ENCODE results near the gene MPRIP. TPM values are rescaled to one million over a fixed set of nuclear protein-coding genes. Genes with fewer than 3 reads are reported as not detected.
A peak's percentile ranks its signal among the peaks of the same experiment; 100 is the strongest.

MPRIP gene
- total RNA-seq, 6 experiments from 2014 or later, result 39.0 to 97.6 (median 76.7) TPM

DNA sequence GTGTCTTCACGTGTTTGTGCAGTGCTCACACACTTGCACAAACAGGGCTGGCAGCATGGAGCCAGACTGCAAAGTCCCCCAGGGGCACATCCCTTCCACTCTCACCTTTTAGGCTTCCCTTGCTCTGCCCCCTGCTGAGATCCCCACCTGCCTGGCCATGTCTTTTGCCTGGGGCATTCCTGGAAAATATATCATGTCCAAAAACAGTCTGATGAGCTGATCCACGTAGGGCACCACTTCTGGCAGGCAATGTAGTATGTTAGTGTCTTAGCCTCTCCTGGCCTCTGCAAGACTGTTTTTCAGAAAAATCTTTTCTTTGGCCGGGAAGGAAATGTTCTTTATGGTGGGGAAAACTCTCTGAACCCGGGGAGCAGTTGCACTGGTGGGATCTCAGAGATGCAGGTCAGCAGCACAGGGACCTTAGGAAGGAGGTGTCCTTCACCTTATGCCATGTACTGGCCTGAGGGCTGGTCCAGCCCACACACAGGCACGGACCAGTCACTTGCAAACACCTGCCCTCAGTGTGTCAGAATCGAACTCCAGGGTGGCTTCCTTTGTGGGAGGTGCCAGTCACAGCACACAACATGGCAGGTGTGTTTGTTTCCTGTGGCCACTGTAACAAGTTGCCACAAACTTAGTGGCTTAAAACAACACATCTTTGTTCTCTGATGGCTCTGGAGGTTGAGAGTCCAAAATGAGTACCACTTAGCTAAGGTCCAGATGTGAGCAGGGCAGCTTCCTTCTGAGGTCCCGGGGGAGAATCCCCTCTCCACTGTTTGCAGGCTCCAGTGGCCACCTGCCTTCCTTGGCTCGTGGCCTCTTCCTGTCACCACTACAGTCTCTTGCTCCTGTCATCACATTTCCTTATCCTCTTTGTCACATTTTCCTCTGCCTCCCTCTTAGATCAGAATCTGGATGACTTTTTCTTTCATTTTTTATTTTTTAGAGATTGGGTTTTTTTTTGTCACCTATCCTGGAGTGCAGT, 46.6 kb downstream of the MPRIP start:
- no peak for ATAC-seq
- TF ChIP-seq POLR2A (IDR thresholded peaks at IDR 0.05), result no peak
- peak in 1 of 3 donors; percentile 39 for DNase-seq
- intact Hi-C loops (cut with DNase I), result no loop called here
- no peak overlapping the region for H3K27ac ChIP-seq
- WGBS (ENCODE audit: insufficient coverage, low coverage, low lambda C conversion rate, missing lambda C conversion rate), result 66% methylated on average over 5 of the region's 8 CpGs
- H3K4me1 ChIP-seq, result peaks cover 0 to 30% (median 13%) of the 10 kb centered on the region in 4 donors
- peaks cover 0 to 5% (median 0%) of the 10 kb centered on the region in 4 donors for H3K36me3 ChIP-seq
- no peak overlapping the region for H3K4me3 ChIP-seq
- no peaks in the 10 kb centered on the region for H3K9me3 ChIP-seq
- H3K27me3 ChIP-seq, result no peaks in the 10 kb centered on the region

DNA sequence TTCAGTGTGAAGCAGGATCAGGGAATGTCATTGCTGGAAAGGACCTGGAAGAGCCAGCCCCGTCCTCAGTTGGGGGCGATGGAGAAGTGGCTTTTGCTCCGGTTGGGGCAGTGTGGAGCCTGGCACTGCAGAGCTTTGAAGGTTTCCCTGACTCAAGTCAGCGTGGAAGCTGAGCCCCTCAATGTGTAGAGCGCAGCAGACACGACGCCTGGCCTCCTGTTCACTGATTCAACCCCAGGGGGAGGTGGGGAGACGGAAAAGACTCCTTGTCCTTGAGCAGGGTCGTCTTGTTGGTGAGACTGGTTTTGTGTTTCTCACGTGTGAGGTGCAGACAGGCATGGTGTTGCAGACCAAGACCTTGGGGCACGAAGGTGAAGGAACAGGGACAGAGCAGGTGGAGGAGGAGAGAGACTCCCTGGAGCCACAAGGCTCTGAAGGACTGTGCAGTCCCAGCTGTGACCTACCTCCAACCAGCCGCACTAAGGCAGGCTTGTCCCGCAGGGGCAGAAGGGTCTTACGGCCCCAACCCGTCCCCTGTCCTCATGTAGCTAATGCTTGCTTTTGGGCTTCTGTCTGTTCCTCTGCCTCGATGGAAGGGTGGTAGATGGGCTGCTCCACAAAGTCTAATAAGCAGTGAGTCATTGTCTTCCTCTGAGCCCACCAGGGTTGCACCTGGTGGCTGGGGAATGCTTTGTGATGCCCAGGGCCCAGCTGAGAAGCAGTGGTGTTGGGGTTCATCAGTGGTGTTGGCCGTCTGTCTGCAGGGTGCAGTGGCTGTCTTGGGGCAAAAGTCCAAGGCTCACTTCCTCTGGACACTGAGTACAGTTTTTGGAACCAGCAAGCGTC, 47.8 kb downstream of the MPRIP start:
- intact Hi-C loops (cut with DNase I), result no loop called here
- Histone ChIP-seq H3K9me3 (no peaks in the 10 kb centered on the region), H3K4me3 (no peak overlapping the region), H3K36me3 (no peaks in the 10 kb centered on the region), H3K27ac (peak overlapping the region in 2 of 3 donors; percentile 2 to 45), H3K27me3 (no peaks in the 10 kb centered on the region), H3K4me1 (peaks cover 0 to 30% (median 13%) of the 10 kb centered on the region in 4 donors)
- no peak for TF ChIP-seq CTCF (IDR thresholded peaks at IDR 0.05)
- TF ChIP-seq POLR2A (IDR thresholded peaks at IDR 0.05), result no peak
- 63% methylated on average over 7 of the region's 18 CpGs for WGBS (ENCODE audit: insufficient coverage, low coverage, low lambda C conversion rate, missing lambda C conversion rate)
- DNase-seq, result peak in 1 of 3 donors; percentile 64
- peak; percentile 13 to 53 (median 29) for ATAC-seq

GRCh38 chr17:17090642-17091103, 48.4 kb downstream of the MPRIP start:
- Histone ChIP-seq H3K27me3 (no peaks in the 10 kb centered on the region), H3K4me3 (no peak overlapping the region), H3K4me1 (peaks cover 0 to 30% (median 13%) of the 10 kb centered on the region in 4 donors), H3K27ac (peak overlapping the region in 2 of 3 donors; percentile 2 to 45), H3K36me3 (no peaks in the 10 kb centered on the region), H3K9me3 (no peaks in the 10 kb centered on the region)
- intact Hi-C loops (cut with DNase I), result no loop called here
- DNase-seq (peak; percentile 45 to 89 (median 80)), ATAC-seq (peak; percentile 83 to 87 (median 85))
- 33% methylated on average over 5 of the region's 11 CpGs for WGBS (ENCODE audit: insufficient coverage, low coverage, low lambda C conversion rate, missing lambda C conversion rate)
- no peak for TF ChIP-seq CTCF (IDR thresholded peaks at IDR 0.05)
- TF ChIP-seq POLR2A (IDR thresholded peaks at IDR 0.05), result no peak

DNA sequence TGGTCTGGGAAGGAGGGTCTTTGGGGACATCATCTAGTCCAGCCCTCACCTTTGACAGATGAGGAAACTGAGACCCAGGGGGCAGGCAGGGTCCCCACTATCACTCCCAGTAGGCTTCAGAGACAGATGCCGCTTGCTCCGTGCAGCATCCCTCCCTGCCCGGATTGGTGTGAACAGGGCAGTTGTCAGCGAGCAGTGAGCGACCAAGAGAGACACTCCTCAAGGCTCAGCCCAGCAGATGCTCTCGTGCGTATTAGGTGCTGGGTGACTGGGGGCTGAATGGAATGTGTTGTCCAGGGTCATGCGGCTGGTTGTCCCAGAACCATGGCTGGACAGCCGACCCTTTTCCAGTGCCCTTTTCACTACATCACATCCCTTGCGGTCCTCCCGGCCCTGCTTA, 49.0 kb downstream of the MPRIP start:
- Histone ChIP-seq H3K27ac (peak overlapping the region in 1 of 3 donors; percentile 45), H3K4me1 (peaks cover 0 to 30% (median 13%) of the 10 kb centered on the region in 4 donors), H3K9me3 (no peaks in the 10 kb centered on the region), H3K36me3 (no peaks in the 10 kb centered on the region), H3K27me3 (no peaks in the 10 kb centered on the region), H3K4me3 (no peak overlapping the region)
- no peak for TF ChIP-seq CTCF (IDR thresholded peaks at IDR 0.05)
- TF ChIP-seq POLR2A (IDR thresholded peaks at IDR 0.05), result no peak
- intact Hi-C loops (cut with DNase I), result no loop called here
- WGBS (ENCODE audit: insufficient coverage, low coverage, low lambda C conversion rate, missing lambda C conversion rate), result 88% methylated on average over 3 of the region's 11 CpGs
- ATAC-seq (no peak), DNase-seq (no peak)
